WERI-Rb-1 (cell line): ENCODE results near the gene KDM4D.

Experiments
- DNase-seq: peaks from one replicate; pipeline ENCODE4 v3.0.0-alpha.2; 2020
- H3K27ac ChIP-seq: fragments of 250-450 bp; sonication (Bioruptor Pico); 2 replicates; pipeline ENCODE4 v1.5.1; 2020; ENCODE audit warnings: mild to moderate bottlenecking, moderate library complexity
- H3K27me3 ChIP-seq: fragments of 250-450 bp; sonication (Bioruptor Pico); 2 replicates; pipeline ENCODE4 v1.5.1; 2021; ENCODE audit warnings: mild to moderate bottlenecking, low read depth, moderate library complexity; ENCODE audit not compliant: insufficient read depth, severe bottlenecking
- H3K36me3 ChIP-seq: fragments of 250-450 bp; sonication (Bioruptor Pico); 2 replicates; pipeline ENCODE4 v1.5.1; 2020; ENCODE audit warnings: mild to moderate bottlenecking, moderate library complexity
- H3K4me3 ChIP-seq: 2 replicates; pipeline ENCODE4 v1.5.1; 2011; ENCODE audit warnings: low read depth, mild to moderate bottlenecking, control low read depth, low read length
- H3K9me3 ChIP-seq: fragments of 250-450 bp; sonication (Bioruptor Pico); 2 replicates; pipeline ENCODE4 v1.5.1; 2021; ENCODE audit warnings: mild to moderate bottlenecking, moderate library complexity; ENCODE audit not compliant: severe bottlenecking
- CTCF ChIP-seq: IDR thresholded peaks from 2 replicates; pipeline ENCODE4 v1.5.1; 2011; ENCODE audit warnings: low read depth, mild to moderate bottlenecking, control low read depth, inconsistent platforms, low read length

KDM4D gene

GRCh38 chr11:94987378-94987777 is 13.9 kb downstream of the KDM4D start:
- Histone ChIP-seq H3K27ac (no peak overlapping the region), H3K9me3 (no peaks in the 10 kb centered on the region), H3K36me3 (no peaks in the 10 kb centered on the region), H3K4me3 (no peak overlapping the region), H3K27me3 (no peaks in the 10 kb centered on the region)
- TF ChIP-seq CTCF, result no peak
- no peak for DNase-seq

GRCh38 chr11:94988748-94989147 is 15.2 kb downstream of the KDM4D start:
- no peak for DNase-seq
- H3K27me3 ChIP-seq, result no peaks in the 10 kb centered on the region
- H3K4me3 ChIP-seq, result no peak overlapping the region
- no peak overlapping the region for H3K27ac ChIP-seq
- H3K36me3 ChIP-seq, result no peaks in the 10 kb centered on the region
- H3K9me3 ChIP-seq, result no peaks in the 10 kb centered on the region
- no peak for TF ChIP-seq CTCF

- Histone ChIP-seq H3K9me3 (no peaks in the 10 kb centered on the region), H3K4me3 (no peak overlapping the region), H3K36me3 (no peaks in the 10 kb centered on the region), H3K27ac (no peak overlapping the region), H3K27me3 (no peaks in the 10 kb centered on the region)
- DNase-seq, result no peak
- TF ChIP-seq CTCF, result no peak
Observed at GRCh38 chr11:94993400-94993943, 20.0 kb downstream of the KDM4D start.

GRCh38 chr11:94997437-94997836 is 23.9 kb downstream of the KDM4D start:
- H3K4me3 ChIP-seq, result no peak overlapping the region
- H3K36me3 ChIP-seq, result no peaks in the 10 kb centered on the region
- no peak for DNase-seq
- H3K27ac ChIP-seq, result no peak overlapping the region
- no peaks in the 10 kb centered on the region for H3K27me3 ChIP-seq
- no peaks in the 10 kb centered on the region for H3K9me3 ChIP-seq
- no peak for TF ChIP-seq CTCF

GRCh38 chr11:94998285-94998684 is 24.8 kb downstream of the KDM4D start:
- no peak for TF ChIP-seq CTCF

GRCh38 chr11:95003716-95004115 is 30.2 kb downstream of the KDM4D start:
- Histone ChIP-seq H3K27ac (no peak overlapping the region), H3K27me3 (no peaks in the 10 kb centered on the region), H3K9me3 (peaks cover 4% of the 10 kb centered on the region), H3K36me3 (no peaks in the 10 kb centered on the region), H3K4me3 (no peak overlapping the region)
- DNase-seq, result no peak
- no peak for TF ChIP-seq CTCF

More at GRCh38 chr11:94998285-94998684, 24.8 kb downstream of the KDM4D start:
- Histone ChIP-seq H3K36me3 (no peaks in the 10 kb centered on the region), H3K4me3 (no peak overlapping the region), H3K27me3 (no peaks in the 10 kb centered on the region), H3K27ac (no peak overlapping the region), H3K9me3 (no peaks in the 10 kb centered on the region)
- no peak for DNase-seq
